GM13977 (cell line): ENCODE data around the gene SPTBN2.
"Not testable (repeated sequence)": the region's sequence is repeated elsewhere in the genome, so short reads cannot be mapped to it uniquely, and the experiment has no call there.

Experiments
- DNase-seq: peaks from one replicate; pipeline ENCODE4 v3.0.0; 2012; ENCODE audit warnings: low spot score
- CTCF ChIP-seq: IDR thresholded peaks from 2 replicates; pipeline ENCODE4 v1.5.1; 2012; ENCODE audit warnings: mild to moderate bottlenecking, control low read depth; ENCODE audit not compliant: insufficient read depth; ENCODE audit errors: extremely low read depth, missing control alignments
- in situ Hi-C: fragments of 300-500 bp; cut with MboI; formaldehyde crosslinking; loops from one replicate; pipeline ENCODE4 v1.12.0; 2022; ENCODE audit warnings: low sequenced_read_pairs, low pct_unique_long_range_greater_than_20kb, mixed read lengths, inconsistent platforms; ENCODE audit not compliant: unreplicated experiment

The SPTBN2 gene

GRCh38 chr11:66725647-66726046 is 3.4 kb downstream of the SPTBN2 start:
- no peak for TF ChIP-seq CTCF
- in situ Hi-C loops, result no loop called here
- DNase-seq, result no peak

GRCh38 chr11:66725114-66725513 is 3.9 kb downstream of the SPTBN2 start:
- DNase-seq, result no peak
- no peak for TF ChIP-seq CTCF
- in situ Hi-C loops, result no loop called here

GRCh38 chr11:66724167-66724566 is 4.8 kb downstream of the SPTBN2 start:
- in situ Hi-C loops, DNase-seq: not testable (repeated sequence)

- TF ChIP-seq CTCF, result no peak
- in situ Hi-C loops, result no loop called here
- no peak for DNase-seq
Measured at GRCh38 chr11:66723693-66724092, 5.3 kb downstream of the SPTBN2 start.

GRCh38 chr11:66722745-66723651 is 6.0 kb downstream of the SPTBN2 start:
- DNase-seq, result no peak
- no peak for TF ChIP-seq CTCF
- in situ Hi-C loops, result no loop called here

GRCh38 chr11:66721939-66722338 is 7.1 kb downstream of the SPTBN2 start:
- TF ChIP-seq CTCF, result no peak
- DNase-seq, result no peak
- in situ Hi-C loops, result no loop called here

- no peak for TF ChIP-seq CTCF
- DNase-seq, result no peak
- in situ Hi-C loops, result no loop called here
Measured at GRCh38 chr11:66720899-66721470, 8.0 kb downstream of the SPTBN2 start.
